Hepatocyte (in vitro differentiated cells): ENCODE results near the gene DOCK4.

Experiments
- EZH2 ChIP-seq: fragments of 200-600 bp; sonication (generic); IDR thresholded peaks from 2 replicates; pipeline ENCODE4 v1.6.1; 2016; ENCODE audit warnings: antibody characterized with exemption, mild to moderate bottlenecking, borderline replicate concordance
- EZH2phosphoT487 ChIP-seq: fragments of 200-600 bp; sonication (generic); IDR thresholded peaks from one replicate; pipeline ENCODE4 v1.6.1; 2018; ENCODE audit warnings: antibody characterized with exemption, mild to moderate bottlenecking, low read depth, moderate library complexity; ENCODE audit not compliant: unreplicated experiment, severe bottlenecking
- TF ChIP-seq, protein P1 (sequence below): fragments of 200-600 bp; sonication (generic); IDR thresholded peaks from 2 replicates; pipeline ENCODE4 v1.5.1; 2016; ENCODE audit warnings: antibody characterized with exemption, mild to moderate bottlenecking; ENCODE audit not compliant: poor library complexity

DNA sequence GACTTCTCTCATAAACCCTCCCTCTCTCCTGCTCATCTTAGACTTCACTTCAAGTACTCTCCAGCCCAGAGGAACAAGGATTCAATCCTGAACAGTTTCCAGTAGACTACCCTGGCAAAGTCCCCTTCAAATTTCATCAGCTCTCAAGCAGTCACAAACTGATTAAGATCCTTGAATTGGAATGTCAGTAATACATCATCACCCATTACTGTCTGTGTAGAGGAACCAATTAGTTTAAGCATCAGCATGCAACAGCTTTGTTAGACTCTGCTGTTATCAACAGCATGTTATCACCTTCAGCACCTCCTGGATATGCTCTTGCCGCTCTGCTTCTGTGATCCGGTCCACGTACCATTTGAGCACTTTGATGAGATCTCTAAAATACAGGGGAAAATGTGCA is 336.9 kb downstream of the DOCK4 start:
- TF ChIP-seq, protein P1, sequence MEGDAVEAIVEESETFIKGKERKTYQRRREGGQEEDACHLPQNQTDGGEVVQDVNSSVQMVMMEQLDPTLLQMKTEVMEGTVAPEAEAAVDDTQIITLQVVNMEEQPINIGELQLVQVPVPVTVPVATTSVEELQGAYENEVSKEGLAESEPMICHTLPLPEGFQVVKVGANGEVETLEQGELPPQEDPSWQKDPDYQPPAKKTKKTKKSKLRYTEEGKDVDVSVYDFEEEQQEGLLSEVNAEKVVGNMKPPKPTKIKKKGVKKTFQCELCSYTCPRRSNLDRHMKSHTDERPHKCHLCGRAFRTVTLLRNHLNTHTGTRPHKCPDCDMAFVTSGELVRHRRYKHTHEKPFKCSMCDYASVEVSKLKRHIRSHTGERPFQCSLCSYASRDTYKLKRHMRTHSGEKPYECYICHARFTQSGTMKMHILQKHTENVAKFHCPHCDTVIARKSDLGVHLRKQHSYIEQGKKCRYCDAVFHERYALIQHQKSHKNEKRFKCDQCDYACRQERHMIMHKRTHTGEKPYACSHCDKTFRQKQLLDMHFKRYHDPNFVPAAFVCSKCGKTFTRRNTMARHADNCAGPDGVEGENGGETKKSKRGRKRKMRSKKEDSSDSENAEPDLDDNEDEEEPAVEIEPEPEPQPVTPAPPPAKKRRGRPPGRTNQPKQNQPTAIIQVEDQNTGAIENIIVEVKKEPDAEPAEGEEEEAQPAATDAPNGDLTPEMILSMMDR, result no peak
- no peak for TF ChIP-seq EZH2
- TF ChIP-seq EZH2phosphoT487, result no peak
